Embryonic facial prominence (tissue), 1 donor: Measurements from ENCODE around the gene EHF.

Experiments
- DNase-seq: peaks from one replicate; pipeline ENCODE4 v3.0.0-alpha.2; 2016; ENCODE audit errors: extremely low spot score

The EHF gene

GRCh38 chr11:34624069-34624468 is 3.2 kb downstream of the EHF start:
- no peak for DNase-seq

- DNase-seq = no peak
Measured at GRCh38 chr11:34625576-34625975, 4.7 kb downstream of the EHF start.

GRCh38 chr11:34626393-34626792 is 5.5 kb downstream of the EHF start:
- DNase-seq = no peak

- DNase-seq = no peak
Measured at GRCh38 chr11:34627197-34627596, 6.3 kb downstream of the EHF start.

GRCh38 chr11:34629711-34630110 is 8.8 kb downstream of the EHF start:
- DNase-seq = no peak

- no peak for DNase-seq
Measured at GRCh38 chr11:34630544-34630943, 9.7 kb downstream of the EHF start.

GRCh38 chr11:34631297-34631696 is 10.4 kb downstream of the EHF start:
- DNase-seq = no peak

- no peak for DNase-seq
Measured at GRCh38 chr11:34631737-34632104, 10.8 kb downstream of the EHF start.

- DNase-seq = peak; percentile 24
Measured at GRCh38 chr11:34632105-34632791, 11.4 kb downstream of the EHF start.

GRCh38 chr11:34633640-34633989 is 12.7 kb downstream of the EHF start:
- no peak for DNase-seq

GRCh38 chr11:34633990-34634693 is 13.2 kb downstream of the EHF start:
- DNase-seq = no peak

- no peak for DNase-seq
Measured at GRCh38 chr11:34634694-34635062, 13.8 kb downstream of the EHF start.

GRCh38 chr11:34636127-34636526 is 15.2 kb downstream of the EHF start:
- DNase-seq = no peak

- no peak for DNase-seq
Measured at GRCh38 chr11:34637303-34637702, 16.4 kb downstream of the EHF start.

- DNase-seq = no peak
Measured at GRCh38 chr11:34638897-34639296, 18.0 kb downstream of the EHF start.

GRCh38 chr11:34639545-34639944 is 18.7 kb downstream of the EHF start:
- no peak for DNase-seq

GRCh38 chr11:34640050-34640923 is 19.4 kb downstream of the EHF start:
- DNase-seq = no peak

GRCh38 chr11:34640924-34641275 is 20.0 kb downstream of the EHF start:
- no peak for DNase-seq

GRCh38 chr11:34641456-34641855 is 20.6 kb downstream of the EHF start:
- DNase-seq = no peak

- no peak for DNase-seq
Measured at GRCh38 chr11:34642001-34642554, 21.2 kb downstream of the EHF start.

- DNase-seq = no peak
Measured at GRCh38 chr11:34642873-34643272, 22.0 kb downstream of the EHF start.

GRCh38 chr11:34643311-34643710 is 22.4 kb downstream of the EHF start:
- DNase-seq = no peak

- no peak for DNase-seq
Measured at GRCh38 chr11:34643846-34644245, 23.0 kb downstream of the EHF start.
